ENCODE measurements around the gene TMEM52. TPM values are rescaled to one million over a fixed set of nuclear protein-coding genes. Genes with fewer than 3 reads are reported as not detected.

TMEM52 gene
- total and polyA plus RNA-seq, 9 of the 15 experiments (the other 6 are each of a cell fraction or from before 2014, with no cell fraction given) = 0.37 to 22.5 (median 6.8) TPM

DNA sequence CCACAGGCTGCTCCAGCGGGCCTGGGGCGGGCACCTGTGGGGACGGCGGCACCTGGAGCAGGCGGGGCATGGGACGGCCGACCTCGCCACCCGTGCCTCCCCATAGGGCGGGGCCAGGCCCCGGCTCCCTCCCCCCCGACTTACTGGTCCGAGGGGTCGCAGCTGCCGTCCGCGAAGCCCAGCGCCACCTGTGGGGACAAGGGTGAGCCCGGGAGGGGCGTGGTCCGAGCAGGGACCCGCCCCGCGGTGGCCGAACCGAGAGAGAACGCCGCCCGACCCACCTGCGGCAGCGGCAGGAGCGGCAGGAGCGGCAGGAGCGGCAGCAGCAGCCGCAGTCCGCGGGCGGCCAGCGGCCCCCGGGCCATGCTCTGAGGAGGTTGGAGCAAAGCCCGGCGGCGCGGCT is at the start of gene TMEM52 (continued):
- TF ChIP-seq, protein P1, sequence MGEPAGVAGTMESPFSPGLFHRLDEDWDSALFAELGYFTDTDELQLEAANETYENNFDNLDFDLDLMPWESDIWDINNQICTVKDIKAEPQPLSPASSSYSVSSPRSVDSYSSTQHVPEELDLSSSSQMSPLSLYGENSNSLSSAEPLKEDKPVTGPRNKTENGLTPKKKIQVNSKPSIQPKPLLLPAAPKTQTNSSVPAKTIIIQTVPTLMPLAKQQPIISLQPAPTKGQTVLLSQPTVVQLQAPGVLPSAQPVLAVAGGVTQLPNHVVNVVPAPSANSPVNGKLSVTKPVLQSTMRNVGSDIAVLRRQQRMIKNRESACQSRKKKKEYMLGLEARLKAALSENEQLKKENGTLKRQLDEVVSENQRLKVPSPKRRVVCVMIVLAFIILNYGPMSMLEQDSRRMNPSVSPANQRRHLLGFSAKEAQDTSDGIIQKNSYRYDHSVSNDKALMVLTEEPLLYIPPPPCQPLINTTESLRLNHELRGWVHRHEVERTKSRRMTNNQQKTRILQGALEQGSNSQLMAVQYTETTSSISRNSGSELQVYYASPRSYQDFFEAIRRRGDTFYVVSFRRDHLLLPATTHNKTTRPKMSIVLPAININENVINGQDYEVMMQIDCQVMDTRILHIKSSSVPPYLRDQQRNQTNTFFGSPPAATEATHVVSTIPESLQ (CRISPR knock-in tag; IDR thresholded peaks at IDR 0.05) = no peak
- TF ChIP-seq, protein P2, sequence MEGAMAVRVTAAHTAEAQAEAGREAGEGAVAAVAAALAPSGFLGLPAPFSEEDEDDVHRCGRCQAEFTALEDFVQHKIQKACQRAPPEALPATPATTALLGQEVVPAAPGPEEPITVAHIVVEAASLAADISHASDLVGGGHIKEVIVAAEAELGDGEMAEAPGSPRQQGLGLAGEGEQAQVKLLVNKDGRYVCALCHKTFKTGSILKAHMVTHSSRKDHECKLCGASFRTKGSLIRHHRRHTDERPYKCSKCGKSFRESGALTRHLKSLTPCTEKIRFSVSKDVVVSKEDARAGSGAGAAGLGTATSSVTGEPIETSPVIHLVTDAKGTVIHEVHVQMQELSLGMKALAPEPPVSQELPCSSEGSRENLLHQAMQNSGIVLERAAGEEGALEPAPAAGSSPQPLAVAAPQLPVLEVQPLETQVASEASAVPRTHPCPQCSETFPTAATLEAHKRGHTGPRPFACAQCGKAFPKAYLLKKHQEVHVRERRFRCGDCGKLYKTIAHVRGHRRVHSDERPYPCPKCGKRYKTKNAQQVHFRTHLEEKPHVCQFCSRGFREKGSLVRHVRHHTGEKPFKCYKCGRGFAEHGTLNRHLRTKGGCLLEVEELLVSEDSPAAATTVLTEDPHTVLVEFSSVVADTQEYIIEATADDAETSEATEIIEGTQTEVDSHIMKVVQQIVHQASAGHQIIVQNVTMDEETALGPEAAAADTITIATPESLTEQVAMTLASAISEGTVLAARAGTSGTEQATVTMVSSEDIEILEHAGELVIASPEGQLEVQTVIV (CRISPR knock-in tag; IDR thresholded peaks at IDR 0.05; ENCODE audit: borderline replicate concordance) = no peak
- peak; percentile 79; the same call in 1 of the 2 replicates for TF ChIP-seq FOXP1 (CRISPR knock-in tag; IDR thresholded peaks at IDR 0.05)
- no peak for TF ChIP-seq ZNF212 (CRISPR knock-in tag; IDR thresholded peaks at IDR 0.05)
- TF ChIP-seq SAFB (IDR thresholded peaks at IDR 0.05; ENCODE audit: borderline replicate concordance, low read depth, low read length) = 0 out of 2 replicates have a peak, but pooled peaks have one; percentile 44
- TF ChIP-seq RBM17 (IDR thresholded peaks at IDR 0.05; ENCODE audit: borderline replicate concordance, low read depth, low read length) = no peak
- TF ChIP-seq HDAC8 (tag; IDR thresholded peaks at IDR 0.05) = 0 out of 2 replicates have a peak, but pooled peaks have one; percentile 58
- TF ChIP-seq CHD4 (IDR thresholded peaks at IDR 0.05; ENCODE audit: insufficient read depth, insufficient replicate concordance, low read depth, low read length, poor library complexity, severe bottlenecking) = no peak
- no peak for TF ChIP-seq ARNT (IDR thresholded peaks at IDR 0.05)
- peak; percentile 86 for TF ChIP-seq RBFOX2 (IDR thresholded peaks at IDR 0.05; ENCODE audit: low read depth, low read length)
- TF ChIP-seq SIN3B (IDR thresholded peaks at IDR 0.05; ENCODE audit: low read depth) = peak; percentile 70
- TF ChIP-seq, protein P3, sequence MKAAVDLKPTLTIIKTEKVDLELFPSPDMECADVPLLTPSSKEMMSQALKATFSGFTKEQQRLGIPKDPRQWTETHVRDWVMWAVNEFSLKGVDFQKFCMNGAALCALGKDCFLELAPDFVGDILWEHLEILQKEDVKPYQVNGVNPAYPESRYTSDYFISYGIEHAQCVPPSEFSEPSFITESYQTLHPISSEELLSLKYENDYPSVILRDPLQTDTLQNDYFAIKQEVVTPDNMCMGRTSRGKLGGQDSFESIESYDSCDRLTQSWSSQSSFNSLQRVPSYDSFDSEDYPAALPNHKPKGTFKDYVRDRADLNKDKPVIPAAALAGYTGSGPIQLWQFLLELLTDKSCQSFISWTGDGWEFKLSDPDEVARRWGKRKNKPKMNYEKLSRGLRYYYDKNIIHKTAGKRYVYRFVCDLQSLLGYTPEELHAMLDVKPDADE (conservative IDR thresholded peaks at IDR 0.05; ENCODE audit: control insufficient read depth, low read depth, low read length) = peak; percentile 63; the same call in 1 of the 2 replicates
- TF ChIP-seq BRD4 (IDR thresholded peaks at IDR 0.05) = no peak
- no peak for TF ChIP-seq GABPB2 (CRISPR knock-in tag; conservative IDR thresholded peaks at IDR 0.05)
- TF ChIP-seq, protein P4, sequence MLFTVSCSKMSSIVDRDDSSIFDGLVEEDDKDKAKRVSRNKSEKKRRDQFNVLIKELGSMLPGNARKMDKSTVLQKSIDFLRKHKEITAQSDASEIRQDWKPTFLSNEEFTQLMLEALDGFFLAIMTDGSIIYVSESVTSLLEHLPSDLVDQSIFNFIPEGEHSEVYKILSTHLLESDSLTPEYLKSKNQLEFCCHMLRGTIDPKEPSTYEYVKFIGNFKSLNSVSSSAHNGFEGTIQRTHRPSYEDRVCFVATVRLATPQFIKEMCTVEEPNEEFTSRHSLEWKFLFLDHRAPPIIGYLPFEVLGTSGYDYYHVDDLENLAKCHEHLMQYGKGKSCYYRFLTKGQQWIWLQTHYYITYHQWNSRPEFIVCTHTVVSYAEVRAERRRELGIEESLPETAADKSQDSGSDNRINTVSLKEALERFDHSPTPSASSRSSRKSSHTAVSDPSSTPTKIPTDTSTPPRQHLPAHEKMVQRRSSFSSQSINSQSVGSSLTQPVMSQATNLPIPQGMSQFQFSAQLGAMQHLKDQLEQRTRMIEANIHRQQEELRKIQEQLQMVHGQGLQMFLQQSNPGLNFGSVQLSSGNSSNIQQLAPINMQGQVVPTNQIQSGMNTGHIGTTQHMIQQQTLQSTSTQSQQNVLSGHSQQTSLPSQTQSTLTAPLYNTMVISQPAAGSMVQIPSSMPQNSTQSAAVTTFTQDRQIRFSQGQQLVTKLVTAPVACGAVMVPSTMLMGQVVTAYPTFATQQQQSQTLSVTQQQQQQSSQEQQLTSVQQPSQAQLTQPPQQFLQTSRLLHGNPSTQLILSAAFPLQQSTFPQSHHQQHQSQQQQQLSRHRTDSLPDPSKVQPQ (CRISPR knock-in tag; IDR thresholded peaks at IDR 0.05; ENCODE audit: borderline replicate concordance) = no peak
- TF ChIP-seq, protein P5, sequence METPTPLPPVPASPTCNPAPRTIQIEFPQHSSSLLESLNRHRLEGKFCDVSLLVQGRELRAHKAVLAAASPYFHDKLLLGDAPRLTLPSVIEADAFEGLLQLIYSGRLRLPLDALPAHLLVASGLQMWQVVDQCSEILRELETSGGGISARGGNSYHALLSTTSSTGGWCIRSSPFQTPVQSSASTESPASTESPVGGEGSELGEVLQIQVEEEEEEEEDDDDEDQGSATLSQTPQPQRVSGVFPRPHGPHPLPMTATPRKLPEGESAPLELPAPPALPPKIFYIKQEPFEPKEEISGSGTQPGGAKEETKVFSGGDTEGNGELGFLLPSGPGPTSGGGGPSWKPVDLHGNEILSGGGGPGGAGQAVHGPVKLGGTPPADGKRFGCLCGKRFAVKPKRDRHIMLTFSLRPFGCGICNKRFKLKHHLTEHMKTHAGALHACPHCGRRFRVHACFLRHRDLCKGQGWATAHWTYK (CRISPR knock-in tag; IDR thresholded peaks at IDR 0.05) = no peak

Data from K562 (cell line).